Right renal pelvis (tissue), 4 donors: Measurements from ENCODE around the gene MRPL22. TPM values are rescaled to one million over a fixed set of nuclear protein-coding genes. Genes with fewer than 3 reads are reported as not detected.
"Not testable (repeated sequence)": the region's sequence is repeated elsewhere in the genome, so short reads cannot be mapped to it uniquely, and the experiment has no call there.

Source experiments
- DNase-seq, 4 donors: peaks; one replicate each; pipeline ENCODE4 v3.0.0-alpha.2; 2013; ENCODE audit warnings: low read depth in 4 of 4, low spot score in 3 of 4, missing footprints in 1 of 4
- polyA plus RNA-seq, 4 donors: library from polyadenylated mRNA; unstranded; fragments of 120-200 nt; gene quantifications; one replicate each; pipeline ENCODE4 v1.2.1, GENCODE V29; 2013; ENCODE audit not compliant: insufficient read length in 4 of 4

MRPL22 gene
- polyA plus RNA-seq, 4 donors = 52.8 to 62.1 (median 54.1) TPM

GRCh38 chr5:154986151-154986550 is 45.3 kb downstream of the MRPL22 start:
- DNase-seq = no peak

DNA sequence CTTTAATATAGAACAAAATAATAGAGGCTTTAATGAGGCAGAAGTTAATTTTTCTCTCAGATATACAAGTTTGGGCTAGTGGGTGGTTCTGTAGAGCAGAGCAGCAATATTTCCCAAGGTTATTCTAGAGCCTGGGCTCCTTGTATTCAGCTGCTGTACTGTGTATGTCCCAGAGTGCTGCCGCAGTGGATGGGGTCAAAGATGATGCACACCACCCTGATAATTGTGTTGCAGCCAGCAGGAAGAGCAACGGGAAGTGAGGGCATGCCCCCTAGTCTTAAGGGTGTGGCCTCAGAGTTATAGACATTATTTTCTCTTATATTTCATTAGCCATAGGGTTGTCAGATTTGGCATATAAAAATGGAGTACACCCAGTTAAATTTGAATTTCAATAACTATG is 48.8 kb downstream of the MRPL22 start:
- no peak for DNase-seq

DNA sequence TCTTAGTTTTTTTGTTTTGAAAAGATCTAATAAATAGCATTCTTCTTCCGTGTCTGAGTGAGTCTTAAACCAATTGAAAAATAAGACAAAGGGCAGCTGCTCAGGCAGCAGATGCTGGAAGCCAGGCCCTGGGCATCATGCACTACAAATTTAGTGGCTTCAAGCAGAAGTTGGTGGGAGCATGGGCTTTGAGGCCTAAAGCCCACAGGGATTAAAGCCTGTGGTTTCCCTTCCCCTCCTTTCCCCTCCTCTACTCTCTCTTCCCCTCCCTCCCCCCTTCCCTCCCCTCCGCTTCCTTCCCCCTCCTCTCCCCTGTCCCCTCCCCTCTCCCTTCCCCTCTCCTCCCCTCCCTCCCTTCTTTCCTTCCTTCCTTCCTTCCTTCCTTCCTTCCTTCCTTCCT is 52.6 kb downstream of the MRPL22 start:
- no peak for DNase-seq

GRCh38 chr5:154995679-154996078 is 54.8 kb downstream of the MRPL22 start:
- DNase-seq = no peak

- DNase-seq = no peak
Observed at GRCh38 chr5:154997746-154998145, 56.9 kb downstream of the MRPL22 start.

GRCh38 chr5:154999865-155000264 is 59.0 kb downstream of the MRPL22 start:
- DNase-seq = no peak

- no peak for DNase-seq
Observed at GRCh38 chr5:155001523-155001922, 60.6 kb downstream of the MRPL22 start.

GRCh38 chr5:155002722-155003121 is 61.8 kb downstream of the MRPL22 start:
- DNase-seq = not testable (repeated sequence)

GRCh38 chr5:155004138-155004744 is 63.4 kb downstream of the MRPL22 start:
- no peak for DNase-seq

- not testable (repeated sequence) for DNase-seq
Observed at GRCh38 chr5:155006265-155006664, 65.4 kb downstream of the MRPL22 start.

GRCh38 chr5:155008669-155009068 is 67.8 kb downstream of the MRPL22 start:
- no peak for DNase-seq

GRCh38 chr5:155010881-155011280 is 70.0 kb downstream of the MRPL22 start:
- DNase-seq = no peak

- no peak for DNase-seq
Observed at GRCh38 chr5:155013526-155013925, 72.7 kb downstream of the MRPL22 start, which contains the start of gene KIF4B. Gene KIF4B, plus strand, starts transcription at chr5:155013755. Its CDS starts 105 bp downstream, at chr5:155013860.

GRCh38 chr5:155015239-155015638 is 74.4 kb downstream of the MRPL22 start:
- DNase-seq = no peak

GRCh38 chr5:155017610-155018009 is 76.7 kb downstream of the MRPL22 start:
- no peak for DNase-seq

Other genes with a start within 250 kb of the MRPL22 start
- 100 to 1,000 TPM; 130 to 147 (median 138) TPM for gene LARP1, start 185.7 kb upstream of the MRPL22 start, polyA plus RNA-seq
- gene FAXDC2, start 90.5 kb upstream of the MRPL22 start, polyA plus RNA-seq = 10 to 100 TPM; 33.3 to 40.5 (median 38.9) TPM
- 10 to 100 TPM; 72.4 to 88.6 (median 84.6) TPM for gene CNOT8, start 82.4 kb upstream of the MRPL22 start, polyA plus RNA-seq
- 10 to 100 TPM; 20.6 to 22.3 (median 21.5) TPM for gene GEMIN5, start 2.9 kb upstream of the MRPL22 start, polyA plus RNA-seq
- under 1 TPM; 0.17 to 0.28 (median 0.22) TPM for gene KIF4B, start 72.7 kb downstream of the MRPL22 start, polyA plus RNA-seq